Measurements from ENCODE around the gene RAB12. TPM values are rescaled to one million over a fixed set of nuclear protein-coding genes. Genes with fewer than 3 reads are reported as not detected.
"Not testable (repeated sequence)": the region's sequence is repeated elsewhere in the genome, so short reads cannot be mapped to it uniquely, and the experiment has no call there.

Gene RAB12
- total RNA-seq, 2 experiments from 2014 or later = 13.5 to 15.4 TPM

DNA sequence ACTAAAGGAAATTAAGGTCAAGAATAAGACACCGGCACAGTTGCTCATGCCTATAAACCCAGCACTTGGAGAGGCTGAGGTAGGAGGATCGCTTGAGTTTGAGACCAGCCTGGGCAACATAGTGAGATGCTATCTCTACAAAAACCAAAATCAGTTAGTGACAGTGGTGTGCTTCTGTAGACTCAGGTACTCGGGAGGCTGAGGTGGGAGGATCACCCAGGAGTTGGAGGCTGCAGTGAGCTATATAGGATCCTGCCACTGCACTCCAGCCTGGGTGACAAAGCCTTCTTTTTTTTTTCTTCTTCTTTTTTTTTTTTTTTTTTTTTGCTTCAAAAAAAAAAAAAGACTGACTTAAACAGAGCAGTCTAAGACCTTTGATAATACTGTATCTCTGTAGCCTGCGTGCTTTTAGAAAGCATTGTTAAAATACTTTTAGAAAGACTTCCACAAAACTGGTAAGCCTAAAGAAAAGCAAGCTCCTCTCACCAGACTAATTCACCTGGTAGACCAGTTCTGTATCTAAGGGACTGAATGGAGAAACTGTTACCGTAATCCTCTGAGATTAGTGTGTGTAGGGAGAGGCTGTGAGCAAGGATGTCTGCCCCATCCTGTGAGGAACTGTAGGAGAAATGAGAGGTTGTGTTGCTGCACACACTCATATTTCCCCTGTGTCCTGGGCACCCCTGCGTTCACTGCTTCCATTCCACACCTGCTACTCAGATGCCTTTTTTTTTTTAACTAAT lies 10.8 kb downstream of the RAB12 start:
- no peak for DNase-seq
- H3K4me1 Mint-ChIP-seq = peaks cover 56% of the 10 kb centered on the region
- ChIA-PET POLR2A (no interaction called here), CTCF (no interaction called here)
- no peak overlapping the region for H3K4me3 Mint-ChIP-seq
- H3K9me3 Mint-ChIP-seq = peaks cover 12% of the 10 kb centered on the region
- peak overlapping the region; percentile 22 for H3K27ac Mint-ChIP-seq
- peaks cover 66% of the 10 kb centered on the region for H3K36me3 Mint-ChIP-seq (ENCODE audit: low read depth)
- no peaks in the 10 kb centered on the region for H3K27me3 Mint-ChIP-seq

DNA sequence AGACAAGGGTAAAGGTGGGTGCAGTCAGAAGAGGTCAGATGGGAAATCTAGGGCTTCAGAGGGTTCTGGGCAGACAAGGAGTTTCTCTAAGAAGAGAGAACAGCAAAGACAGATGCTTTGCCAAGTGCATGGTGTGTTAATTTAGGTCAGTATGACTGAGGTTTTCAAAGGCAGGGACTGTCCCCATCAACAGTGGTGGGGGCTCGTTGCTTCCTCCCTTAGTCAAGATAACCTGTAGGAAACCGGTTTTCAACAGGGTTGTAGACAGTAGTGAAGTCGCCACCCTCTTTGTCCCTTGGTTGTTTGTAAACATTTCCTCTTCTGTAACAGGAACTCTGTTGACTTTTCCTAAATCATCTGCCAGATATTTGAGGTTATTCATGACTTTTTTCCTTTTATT lies 11.6 kb downstream of the RAB12 start:
- no peak for DNase-seq
- ChIA-PET POLR2A (no interaction called here), CTCF (no interaction called here)
- peaks cover 50% of the 10 kb centered on the region for H3K4me1 Mint-ChIP-seq
- H3K36me3 Mint-ChIP-seq (ENCODE audit: low read depth) = peaks cover 66% of the 10 kb centered on the region
- H3K4me3 Mint-ChIP-seq = no peak overlapping the region
- H3K27me3 Mint-ChIP-seq = no peaks in the 10 kb centered on the region
- no peak overlapping the region for H3K27ac Mint-ChIP-seq
- H3K9me3 Mint-ChIP-seq = peaks cover 12% of the 10 kb centered on the region

DNA sequence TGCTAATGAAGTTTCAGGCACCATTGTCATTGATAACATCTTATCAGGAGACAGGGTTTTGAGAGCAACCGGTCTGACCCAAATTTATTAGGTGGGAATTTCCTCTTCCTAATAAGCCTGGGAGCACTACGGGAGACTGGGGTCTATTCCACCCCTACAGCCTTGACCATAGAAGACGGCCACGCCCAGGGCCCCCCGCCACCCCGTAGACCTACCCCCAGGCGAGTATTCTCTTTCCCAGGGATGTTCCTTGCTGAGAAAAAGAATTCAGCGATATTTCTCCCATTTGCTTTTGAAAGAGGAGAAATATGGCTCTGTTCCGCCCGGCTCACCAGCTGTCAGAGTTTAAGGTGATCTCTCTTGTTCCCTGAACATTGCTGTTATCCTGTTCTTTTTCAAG lies 13.4 kb downstream of the RAB12 start:
- Mint-ChIP-seq H3K4me1 (peaks cover 51% of the 10 kb centered on the region), H3K36me3 (ENCODE audit: low read depth) (peaks cover 72% of the 10 kb centered on the region), H3K27ac (peak overlapping the region; percentile 63), H3K9me3 (peaks cover 12% of the 10 kb centered on the region)
- DNase-seq, H3K4me3 Mint-ChIP-seq, CTCF ChIA-PET, POLR2A ChIA-PET, H3K27me3 Mint-ChIP-seq: not testable (repeated sequence)

DNA sequence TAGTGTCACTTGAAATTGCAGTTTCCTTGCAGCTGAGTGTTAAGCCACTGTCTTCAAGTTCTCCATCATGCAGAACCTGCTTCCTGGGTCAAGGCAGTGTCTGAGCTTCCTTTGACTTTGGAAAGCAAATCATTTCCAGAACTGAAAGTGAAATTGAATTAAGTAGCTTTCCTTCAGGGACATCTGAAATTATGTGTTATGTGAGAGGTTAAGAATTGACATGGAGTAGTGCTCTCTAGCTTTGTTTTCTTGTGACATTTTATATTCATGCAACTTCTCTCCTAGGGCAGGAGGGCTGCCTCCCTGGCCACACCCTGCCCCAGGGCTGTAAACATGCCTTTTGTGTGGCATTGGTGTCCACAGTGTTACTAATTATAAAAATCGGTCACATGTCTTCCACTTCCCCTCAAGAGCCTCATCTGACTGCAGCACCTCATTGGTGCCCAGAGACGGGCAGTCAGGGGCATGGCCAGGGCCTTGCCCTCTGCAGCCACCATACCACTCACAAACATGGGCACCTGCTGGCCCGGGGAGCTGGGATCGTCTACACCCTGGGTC lies 14.4 kb downstream of the RAB12 start:
- ChIA-PET POLR2A (no interaction called here), CTCF (interaction anchor here (1.0 kb wide), 1 partner anchor 10 kb away, joined by 3 read pairs; no protein-coding TSS in a partner anchor)
- peak; percentile 16 for DNase-seq
- H3K36me3 Mint-ChIP-seq (ENCODE audit: low read depth) = peaks cover 69% of the 10 kb centered on the region
- H3K9me3 Mint-ChIP-seq = peaks cover 12% of the 10 kb centered on the region
- peak overlapping the region; percentile 56 for H3K4me3 Mint-ChIP-seq
- H3K27me3 Mint-ChIP-seq = no peaks in the 10 kb centered on the region
- peak overlapping the region; percentile 78 for H3K27ac Mint-ChIP-seq
- peaks cover 48% of the 10 kb centered on the region for H3K4me1 Mint-ChIP-seq

DNA sequence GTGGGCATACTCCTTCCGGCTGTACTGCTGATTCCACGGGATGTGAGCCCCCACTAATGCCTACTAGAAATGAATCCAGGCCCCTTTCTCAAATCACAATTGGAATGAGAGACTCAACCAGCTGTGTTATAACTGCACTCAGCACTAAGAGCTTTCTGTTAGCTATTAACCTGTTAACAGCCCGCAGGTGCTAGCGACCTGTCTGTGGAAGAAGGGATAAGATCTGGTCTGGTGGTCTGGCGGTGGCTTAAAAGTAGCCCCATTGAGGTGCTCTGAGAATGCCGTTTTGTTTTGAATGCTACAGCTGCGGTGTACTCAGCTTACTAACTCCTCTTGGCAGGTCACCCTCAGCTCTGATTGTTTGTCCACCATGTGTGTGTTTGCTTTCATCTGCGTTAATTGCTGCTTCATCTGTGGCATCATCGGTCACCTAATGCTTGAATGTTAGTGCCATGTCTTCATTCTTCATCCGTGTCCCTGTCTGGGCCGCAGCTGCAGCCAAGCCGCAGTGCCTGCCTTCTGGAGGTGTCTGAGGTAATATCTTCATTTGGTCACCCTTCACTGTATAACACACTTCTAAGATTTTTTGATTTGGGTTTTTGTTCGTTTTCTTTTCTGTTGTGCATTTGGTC lies 16.3 kb downstream of the RAB12 start:
- no peak overlapping the region for H3K4me3 Mint-ChIP-seq
- DNase-seq = no peak
- H3K36me3 Mint-ChIP-seq (ENCODE audit: low read depth) = peaks cover 58% of the 10 kb centered on the region
- peaks cover 12% of the 10 kb centered on the region for H3K9me3 Mint-ChIP-seq
- peak overlapping the region; percentile 7 for H3K27ac Mint-ChIP-seq
- no peaks in the 10 kb centered on the region for H3K27me3 Mint-ChIP-seq
- CTCF ChIA-PET = no interaction called here
- POLR2A ChIA-PET = interaction anchor here (0.5 kb wide), 1 partner anchor 471 kb away, joined by 4 read pairs; no protein-coding TSS in a partner anchor
- H3K4me1 Mint-ChIP-seq = peaks cover 39% of the 10 kb centered on the region

GRCh38 chr18:8626414-8627106 lies 17.3 kb downstream of the RAB12 start:
- Mint-ChIP-seq H3K4me1 (peaks cover 30% of the 10 kb centered on the region), H3K27me3 (no peaks in the 10 kb centered on the region), H3K9me3 (peaks cover 8% of the 10 kb centered on the region), H3K27ac (no peak overlapping the region), H3K36me3 (ENCODE audit: low read depth) (peaks cover 48% of the 10 kb centered on the region), H3K4me3 (no peak overlapping the region)
- DNase-seq = no peak
- ChIA-PET CTCF (no interaction called here), POLR2A (no interaction called here)

DNA sequence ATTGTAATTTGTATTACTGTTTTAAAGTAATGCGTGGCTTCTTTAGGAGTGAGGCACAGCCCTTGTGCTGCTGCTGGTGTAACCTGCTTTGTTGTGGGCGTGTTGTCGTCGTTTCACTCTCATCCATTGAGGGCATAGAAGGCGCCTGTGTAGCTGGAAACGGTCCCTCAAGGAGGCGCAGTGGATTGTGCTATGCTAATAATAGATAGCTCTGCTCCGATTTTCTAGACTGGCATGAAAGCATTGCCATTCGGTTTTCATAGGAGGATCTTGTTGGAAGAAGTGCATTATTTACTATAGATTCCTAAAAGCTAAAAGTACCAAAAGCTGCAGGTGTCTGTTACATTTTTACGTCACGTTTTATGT lies 17.9 kb downstream of the RAB12 start:
- Mint-ChIP-seq H3K4me1 (peaks cover 29% of the 10 kb centered on the region), H3K9me3 (peaks cover 4% of the 10 kb centered on the region), H3K4me3 (no peak overlapping the region), H3K36me3 (ENCODE audit: low read depth) (peaks cover 43% of the 10 kb centered on the region), H3K27ac (no peak overlapping the region), H3K27me3 (no peaks in the 10 kb centered on the region)
- ChIA-PET CTCF (no interaction called here), POLR2A (no interaction called here)
- no peak for DNase-seq

DNA sequence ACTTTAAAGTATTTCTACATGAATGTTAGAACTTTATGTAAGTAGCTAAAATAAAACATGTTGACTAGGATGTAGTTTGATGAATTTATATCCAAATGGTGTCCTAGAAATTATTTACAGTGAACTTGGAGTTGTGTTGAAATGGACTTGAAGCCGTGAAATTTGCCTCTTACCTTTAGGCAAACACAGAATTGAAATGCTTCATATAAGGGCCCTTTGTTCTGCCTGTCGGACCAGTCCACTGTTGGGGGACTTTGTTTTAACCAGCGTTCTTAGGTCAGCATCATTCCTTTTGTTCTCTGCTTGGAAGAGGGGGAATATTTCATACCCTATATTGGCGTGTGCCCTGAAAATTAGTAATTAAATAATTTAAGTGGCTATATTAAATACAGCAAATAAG lies 18.3 kb downstream of the RAB12 start:
- Mint-ChIP-seq H3K27ac (no peak overlapping the region), H3K36me3 (ENCODE audit: low read depth) (peaks cover 39% of the 10 kb centered on the region), H3K27me3 (no peaks in the 10 kb centered on the region), H3K9me3 (no peaks in the 10 kb centered on the region), H3K4me3 (no peak overlapping the region), H3K4me1 (peaks cover 24% of the 10 kb centered on the region)
- ChIA-PET CTCF (no interaction called here), POLR2A (no interaction called here)
- DNase-seq = no peak

- no peaks in the 10 kb centered on the region for H3K27me3 Mint-ChIP-seq
- no peaks in the 10 kb centered on the region for H3K9me3 Mint-ChIP-seq
- H3K27ac Mint-ChIP-seq = peak overlapping the region; percentile 13
- H3K4me3 Mint-ChIP-seq = no peak overlapping the region
- H3K4me1 Mint-ChIP-seq = peaks cover 7% of the 10 kb centered on the region
- peaks cover 44% of the 10 kb centered on the region for H3K36me3 Mint-ChIP-seq (ENCODE audit: low read depth)
- ChIA-PET POLR2A (no interaction called here), CTCF (no interaction called here)
- no peak for DNase-seq
Observed at GRCh38 chr18:8629602-8630001, 20.4 kb downstream of the RAB12 start.

DNA sequence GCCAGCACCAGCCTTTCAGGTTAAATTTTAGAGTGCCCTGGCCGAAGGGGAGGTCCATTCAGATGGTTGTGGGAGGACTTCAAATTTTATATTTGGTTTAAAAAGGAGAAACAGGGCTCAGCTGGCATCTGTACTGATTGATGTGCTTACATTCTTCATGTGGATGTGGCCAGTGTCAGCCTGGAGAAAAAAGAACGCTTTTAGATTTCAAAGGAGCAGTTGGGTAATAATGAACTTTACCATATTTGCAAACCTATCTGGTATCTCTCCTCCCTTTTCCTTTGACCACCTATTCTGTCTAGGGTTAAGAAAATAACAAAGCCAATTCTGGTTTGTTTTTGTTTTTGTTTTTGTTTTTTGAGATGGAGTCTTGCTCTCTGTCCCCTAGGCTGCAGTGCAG lies 21.3 kb downstream of the RAB12 start:
- ChIA-PET CTCF (no interaction called here), POLR2A (no interaction called here)
- H3K4me1 Mint-ChIP-seq = peaks cover 7% of the 10 kb centered on the region
- H3K9me3 Mint-ChIP-seq = no peaks in the 10 kb centered on the region
- no peak for DNase-seq
- no peaks in the 10 kb centered on the region for H3K27me3 Mint-ChIP-seq
- H3K4me3 Mint-ChIP-seq = no peak overlapping the region
- H3K27ac Mint-ChIP-seq = no peak overlapping the region
- H3K36me3 Mint-ChIP-seq (ENCODE audit: low read depth) = peaks cover 46% of the 10 kb centered on the region

GRCh38 chr18:8631265-8631664 lies 22.0 kb downstream of the RAB12 start:
- DNase-seq = no peak
- CTCF ChIA-PET = no interaction called here
- Mint-ChIP-seq H3K36me3 (ENCODE audit: low read depth) (peaks cover 44% of the 10 kb centered on the region), H3K27me3 (no peaks in the 10 kb centered on the region), H3K4me3 (no peak overlapping the region), H3K27ac (no peak overlapping the region), H3K4me1 (peaks cover 3% of the 10 kb centered on the region), H3K9me3 (no peaks in the 10 kb centered on the region)
- POLR2A ChIA-PET = no interaction called here

DNA sequence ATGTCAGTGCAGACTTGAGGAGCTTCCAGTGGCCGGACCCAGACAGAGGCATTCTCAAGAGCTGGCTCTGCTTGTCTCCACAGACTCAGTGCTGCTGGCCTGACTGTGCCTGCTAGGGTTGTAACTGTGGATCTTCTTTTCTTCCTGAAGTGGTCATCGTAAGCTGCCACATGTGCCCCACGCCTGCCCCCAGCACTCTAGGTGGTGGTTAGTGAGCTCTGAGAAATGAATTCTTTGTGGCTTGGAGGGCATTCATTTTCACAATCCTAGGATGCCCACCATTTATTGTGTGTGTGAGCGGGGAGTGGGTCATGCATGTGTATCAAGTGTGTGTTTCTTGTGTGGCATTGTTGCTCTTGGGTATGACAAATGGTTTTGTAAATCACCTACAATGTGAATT lies 23.1 kb downstream of the RAB12 start:
- Mint-ChIP-seq H3K4me1 (no peaks in the 10 kb centered on the region), H3K36me3 (ENCODE audit: low read depth) (peaks cover 35% of the 10 kb centered on the region), H3K27ac (no peak overlapping the region), H3K9me3 (no peaks in the 10 kb centered on the region), H3K27me3 (no peaks in the 10 kb centered on the region), H3K4me3 (no peak overlapping the region)
- CTCF ChIA-PET = no interaction called here
- no peak for DNase-seq
- POLR2A ChIA-PET = no interaction called here

DNA sequence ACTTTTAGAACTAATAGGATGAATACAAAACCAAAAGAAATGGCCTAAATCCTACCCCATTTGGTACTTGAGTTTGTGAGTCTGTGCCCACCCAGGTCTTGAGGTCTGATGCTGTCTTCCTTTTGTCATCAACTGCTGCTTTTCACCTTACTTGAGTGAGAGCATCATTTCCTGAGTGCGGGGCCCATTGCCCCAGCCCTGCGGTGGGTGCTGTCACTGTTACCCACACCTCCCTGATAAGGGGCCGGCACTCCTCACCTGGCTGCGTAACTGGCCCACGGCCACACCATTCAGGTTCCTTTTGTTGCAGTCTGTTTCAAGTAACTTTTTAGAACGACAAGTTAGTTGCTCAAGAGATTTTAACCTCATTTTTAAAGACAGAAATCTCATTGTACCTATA lies 25.3 kb downstream of the RAB12 start:
- no peak for DNase-seq
- no peak overlapping the region for H3K27ac Mint-ChIP-seq
- H3K4me1 Mint-ChIP-seq = no peaks in the 10 kb centered on the region
- ChIA-PET POLR2A (no interaction called here), CTCF (no interaction called here)
- H3K9me3 Mint-ChIP-seq = no peaks in the 10 kb centered on the region
- peaks cover 47% of the 10 kb centered on the region for H3K36me3 Mint-ChIP-seq (ENCODE audit: low read depth)
- no peak overlapping the region for H3K4me3 Mint-ChIP-seq
- H3K27me3 Mint-ChIP-seq = no peaks in the 10 kb centered on the region
